Large intestine (tissue), 3 donors: Measurements from ENCODE around the gene CDK15. TPM values are rescaled to one million over a fixed set of nuclear protein-coding genes. Genes with fewer than 3 reads are reported as not detected.

Experiments
- DNase-seq, 2 donors: peaks; one replicate each; pipeline versions ENCODE4 v3.0.0 to v3.0.0-alpha.2; 2013
- H3K27ac ChIP-seq: one replicate; pipeline ENCODE4 v1.5.1; 2013; ENCODE audit warnings: low read length
- H3K27me3 ChIP-seq: 2 replicates; pipeline ENCODE4 v1.6.1; 2013; ENCODE audit warnings: low read length; ENCODE audit not compliant: control insufficient read depth, insufficient read depth
- H3K36me3 ChIP-seq: 2 replicates; pipeline ENCODE4 v1.6.1; 2013; ENCODE audit warnings: low read length; ENCODE audit not compliant: control insufficient read depth, insufficient read depth
- H3K4me1 ChIP-seq: one replicate; pipeline ENCODE4 v1.6.1; 2013; ENCODE audit warnings: low read length; ENCODE audit not compliant: control insufficient read depth, insufficient read depth
- H3K4me3 ChIP-seq: one replicate; pipeline ENCODE4 v1.5.1; 2013; ENCODE audit warnings: low read length
- H3K9me3 ChIP-seq: one replicate; pipeline ENCODE4 v1.6.1; 2013; ENCODE audit warnings: mild to moderate bottlenecking, low read depth, low read length, moderate library complexity; ENCODE audit not compliant: control insufficient read depth
- WGBS: methylation state at CpG from one replicate; pipeline ENCODE4 v1.1.5; 2013; ENCODE audit warnings: low lambda C conversion rate; ENCODE audit not compliant: insufficient coverage; 5-methylcytosine and 5-hydroxymethylcytosine counted together
- polyA plus RNA-seq: library from polyadenylated mRNA; unstranded; fragments of 120-200 nt; gene quantifications from one replicate; pipeline ENCODE4 v1.2.1, GENCODE V29; 2013

The CDK15 gene
- polyA plus RNA-seq, 1 donor, result 0.24 TPM

DNA sequence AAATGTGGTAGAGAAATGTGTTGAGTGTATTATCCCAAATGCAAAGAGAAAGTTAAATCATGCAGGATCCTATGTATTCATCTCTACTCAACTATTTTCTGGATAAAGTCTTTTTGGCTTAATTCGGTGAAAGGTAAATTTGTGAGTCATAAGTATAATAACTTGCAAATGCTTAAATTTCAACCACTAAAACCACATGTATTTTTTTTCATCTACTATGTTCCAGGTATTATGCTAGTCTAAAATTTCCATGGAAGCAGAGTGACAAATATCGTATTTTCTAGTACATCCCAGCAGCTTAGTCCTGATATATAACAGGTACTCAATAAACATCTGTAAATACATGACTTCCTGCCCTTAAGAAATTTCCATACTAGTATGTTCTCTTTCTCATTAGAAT lies 31.8 kb upstream of the CDK15 start:
- Histone ChIP-seq H3K9me3 (no peaks in the 10 kb centered on the region), H3K27me3 (no peaks in the 10 kb centered on the region), H3K4me3 (no peak overlapping the region), H3K27ac (no peak overlapping the region), H3K4me1 (peaks cover 32% of the 10 kb centered on the region), H3K36me3 (peaks cover 3% of the 10 kb centered on the region)
- no peak for DNase-seq
- 100% methylated on average over 1 of the region's 2 CpGs for whole genome bisulfite sequencing

- Histone ChIP-seq H3K27ac (peak overlapping the region; percentile 20), H3K4me3 (no peak overlapping the region), H3K4me1 (peaks cover 32% of the 10 kb centered on the region), H3K27me3 (no peaks in the 10 kb centered on the region), H3K9me3 (no peaks in the 10 kb centered on the region), H3K36me3 (peaks cover 3% of the 10 kb centered on the region)
- WGBS, result no CpG with 5 or more reads among the region's 1 CpG
- DNase-seq, result peak in 1 of 2 donors; percentile 37
Observed at GRCh38 chr2:201775326-201775725, 31.0 kb upstream of the CDK15 start.

DNA sequence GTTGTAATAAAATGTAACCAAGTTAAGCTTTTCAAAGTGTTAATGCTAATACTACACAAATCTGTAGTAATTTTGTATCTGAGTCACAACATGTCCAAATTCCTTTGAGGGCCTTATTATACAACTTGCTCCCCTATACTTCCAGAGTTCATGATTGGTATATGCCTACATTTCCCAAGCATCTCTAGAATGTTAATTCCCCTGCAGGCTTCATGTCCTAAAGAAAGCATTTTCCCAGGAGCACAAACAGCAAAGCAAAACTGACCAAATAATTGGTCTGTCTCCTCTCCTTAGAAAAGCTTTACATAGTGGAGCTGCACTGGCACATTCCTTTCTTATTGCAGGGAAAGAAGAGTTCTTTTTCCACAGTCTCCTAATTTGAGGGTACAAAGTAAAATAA lies 29.3 kb upstream of the CDK15 start:
- Histone ChIP-seq H3K27me3 (no peaks in the 10 kb centered on the region), H3K9me3 (no peaks in the 10 kb centered on the region), H3K4me1 (peaks cover 29% of the 10 kb centered on the region), H3K36me3 (peaks cover 3% of the 10 kb centered on the region), H3K4me3 (no peak overlapping the region), H3K27ac (no peak overlapping the region)
- peak in 1 of 2 donors; percentile 35 for DNase-seq

- no peaks in the 10 kb centered on the region for H3K27me3 ChIP-seq
- no peak overlapping the region for H3K4me3 ChIP-seq
- peaks cover 29% of the 10 kb centered on the region for H3K4me1 ChIP-seq
- H3K36me3 ChIP-seq, result peaks cover 3% of the 10 kb centered on the region
- no peak overlapping the region for H3K27ac ChIP-seq
- no peaks in the 10 kb centered on the region for H3K9me3 ChIP-seq
- peak in 1 of 2 donors; percentile 17 for DNase-seq
Observed at GRCh38 chr2:201777869-201778268, 28.5 kb upstream of the CDK15 start.

DNA sequence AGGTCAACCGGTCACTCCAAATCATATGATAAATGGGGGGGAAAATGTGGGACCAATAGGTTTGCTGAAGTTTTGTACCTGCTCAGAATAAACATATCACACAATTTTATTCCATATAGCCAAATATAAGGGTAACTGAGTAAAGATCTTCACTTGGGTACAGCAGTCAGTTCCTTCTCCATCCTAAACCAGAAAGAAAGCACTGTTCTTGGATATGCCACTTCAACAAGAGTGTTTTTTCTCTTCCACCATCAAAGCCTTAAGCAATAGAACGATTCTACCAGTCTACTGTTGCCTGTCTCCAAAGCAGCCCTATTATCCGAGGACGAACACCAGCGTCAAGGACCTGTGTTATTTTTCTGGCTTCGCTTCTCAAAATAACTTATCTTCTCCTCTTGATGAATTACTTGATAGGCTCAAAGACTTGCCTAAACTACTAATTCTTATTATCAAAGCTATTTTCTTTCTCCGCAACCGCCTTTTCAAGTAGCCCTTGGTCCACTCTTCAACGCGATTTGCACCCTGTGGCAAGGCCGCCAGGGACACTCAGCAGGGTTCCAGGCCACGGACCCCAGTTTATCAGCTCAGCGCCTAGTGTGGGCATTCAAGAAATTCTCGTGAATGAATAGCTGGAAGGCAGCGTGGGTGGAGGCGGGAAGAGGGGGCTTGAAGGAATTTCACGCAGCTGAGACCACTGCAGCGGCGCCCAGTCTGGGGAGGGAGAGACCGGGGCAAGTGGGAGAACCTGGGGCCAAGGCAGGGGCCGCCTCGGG lies 26.2 kb upstream of the CDK15 start:
- WGBS, result 0% methylated on average over 5 of the region's 22 CpGs
- Histone ChIP-seq H3K4me3 (peak overlapping the region; percentile 83), H3K9me3 (no peaks in the 10 kb centered on the region), H3K36me3 (no peaks in the 10 kb centered on the region), H3K4me1 (peaks cover 29% of the 10 kb centered on the region), H3K27me3 (no peaks in the 10 kb centered on the region), H3K27ac (peak overlapping the region; percentile 91)
- DNase-seq, result peak; percentile 10 to 60

GRCh38 chr2:201780674-201781493 lies 25.5 kb upstream of the CDK15 start, which contains the start of gene ALS2:
TSS of gene ALS2 (minus strand) at chr2:201780933. CDS start at chr2:201768885, 12,048 bp downstream.
- H3K27me3 ChIP-seq, result no peaks in the 10 kb centered on the region
- peak within 1 kb of the TSS; percentile 83 for H3K4me3 ChIP-seq
- DNase-seq, result peak; percentile 98 to 100
- no CpG with 5 or more reads among the region's 60 CpGs for WGBS
- H3K27ac ChIP-seq, result peak within 1 kb of the TSS; percentile 91
- H3K4me1 ChIP-seq, result peaks cover 24% of the 10 kb centered on the region
- no peaks in the 10 kb centered on the region for H3K36me3 ChIP-seq
- H3K9me3 ChIP-seq, result no peaks in the 10 kb centered on the region

- no peaks in the 10 kb centered on the region for H3K36me3 ChIP-seq
- H3K9me3 ChIP-seq, result no peaks in the 10 kb centered on the region
- H3K4me3 ChIP-seq, result peak overlapping the region; percentile 83
- 0% methylated on average over 1 of the region's 15 CpGs for WGBS
- H3K4me1 ChIP-seq, result peaks cover 18% of the 10 kb centered on the region
- H3K27me3 ChIP-seq, result no peaks in the 10 kb centered on the region
- peak; percentile 13 to 59 for DNase-seq
- peak overlapping the region; percentile 91 for H3K27ac ChIP-seq
Observed at GRCh38 chr2:201781557-201782051, 24.7 kb upstream of the CDK15 start.

DNA sequence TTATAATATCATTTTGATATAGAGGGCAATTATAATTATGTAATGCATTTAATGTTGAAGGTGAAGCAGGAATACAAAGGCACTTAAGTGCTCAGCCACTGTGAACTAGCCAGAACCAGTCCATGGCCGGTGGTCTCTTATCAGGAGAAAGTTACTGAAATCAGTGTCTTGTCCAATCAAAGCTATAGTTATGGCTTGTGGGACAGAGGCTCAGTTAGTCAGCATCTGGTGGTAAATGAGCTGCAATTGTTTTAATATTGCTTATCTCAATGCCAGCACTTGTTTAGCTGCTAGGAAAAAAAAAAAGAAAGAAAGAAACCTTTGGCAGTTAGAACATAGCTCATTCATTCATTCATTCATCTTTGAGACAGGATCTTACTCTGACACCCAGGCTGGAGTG lies 21.8 kb upstream of the CDK15 start:
- no peak for DNase-seq
- no peak overlapping the region for H3K4me3 ChIP-seq
- H3K9me3 ChIP-seq, result no peaks in the 10 kb centered on the region
- no peaks in the 10 kb centered on the region for H3K27me3 ChIP-seq
- H3K4me1 ChIP-seq, result no peaks in the 10 kb centered on the region
- no peak overlapping the region for H3K27ac ChIP-seq
- no peaks in the 10 kb centered on the region for H3K36me3 ChIP-seq
- WGBS, result no CpG with 5 or more reads among the region's 1 CpG

- H3K36me3 ChIP-seq, result no peaks in the 10 kb centered on the region
- H3K9me3 ChIP-seq, result no peaks in the 10 kb centered on the region
- H3K4me1 ChIP-seq, result no peaks in the 10 kb centered on the region
- no peak overlapping the region for H3K27ac ChIP-seq
- no peak for DNase-seq
- no peak overlapping the region for H3K4me3 ChIP-seq
- WGBS, result no CpG with 5 or more reads among the region's 4 CpGs
- no peaks in the 10 kb centered on the region for H3K27me3 ChIP-seq
Observed at GRCh38 chr2:201785135-201785534, 21.2 kb upstream of the CDK15 start.

- DNase-seq, result no peak
- H3K27me3 ChIP-seq, result no peaks in the 10 kb centered on the region
- H3K9me3 ChIP-seq, result no peaks in the 10 kb centered on the region
- H3K36me3 ChIP-seq, result no peaks in the 10 kb centered on the region
- H3K4me1 ChIP-seq, result peaks cover 2% of the 10 kb centered on the region
- H3K27ac ChIP-seq, result no peak overlapping the region
- H3K4me3 ChIP-seq, result no peak overlapping the region
Observed at GRCh38 chr2:201786471-201786870, 19.9 kb upstream of the CDK15 start.
